HG03095 (cell line): Measurements from ENCODE around the gene PROC.
"Not testable (repeated sequence)": the region's sequence is repeated elsewhere in the genome, so short reads cannot be mapped to it uniquely, and the experiment has no call there.

ENCODE experiments used
- ATAC-seq: cut with Tn5 transposase; IDR thresholded peaks from one replicate; pipeline ENCODE4 v1.9.1; 2021; ENCODE audit warnings: moderate library complexity; ENCODE audit not compliant: unreplicated experiment

PROC gene

DNA sequence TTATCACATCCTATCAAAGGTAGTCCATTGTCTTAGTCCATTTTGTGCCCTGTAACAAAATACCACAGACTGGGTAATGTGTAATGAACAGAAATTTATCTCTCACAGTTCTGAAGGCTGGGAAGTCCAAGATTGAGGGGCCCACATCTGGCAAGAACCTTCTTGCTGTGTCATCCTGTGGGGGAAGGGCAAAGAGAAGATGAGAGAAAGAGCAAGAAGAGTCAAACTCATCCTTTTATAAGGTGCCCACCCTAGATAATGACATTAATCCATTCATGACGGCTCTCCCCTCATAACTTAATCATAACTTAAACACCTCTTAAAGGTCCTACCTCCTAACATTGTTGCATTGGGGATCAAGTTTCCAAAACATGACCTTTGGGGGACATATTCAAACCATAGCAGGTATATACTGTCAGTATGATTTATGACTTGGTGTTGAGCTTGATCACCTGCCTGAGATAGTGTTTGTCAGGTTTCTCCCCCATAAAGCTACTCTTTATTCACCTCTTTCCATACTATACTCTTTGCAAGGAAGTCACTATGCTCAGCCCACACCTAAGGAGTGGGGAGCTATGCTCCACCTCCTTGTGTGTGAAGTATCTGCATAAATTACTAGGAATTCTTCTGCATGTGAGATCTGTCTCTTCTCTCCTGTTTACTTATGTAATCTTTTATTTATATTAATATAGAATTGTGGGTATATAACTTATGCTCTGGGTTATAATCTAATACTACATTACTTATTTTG, 25.2 kb upstream of the PROC start:
- no peak for ATAC-seq

DNA sequence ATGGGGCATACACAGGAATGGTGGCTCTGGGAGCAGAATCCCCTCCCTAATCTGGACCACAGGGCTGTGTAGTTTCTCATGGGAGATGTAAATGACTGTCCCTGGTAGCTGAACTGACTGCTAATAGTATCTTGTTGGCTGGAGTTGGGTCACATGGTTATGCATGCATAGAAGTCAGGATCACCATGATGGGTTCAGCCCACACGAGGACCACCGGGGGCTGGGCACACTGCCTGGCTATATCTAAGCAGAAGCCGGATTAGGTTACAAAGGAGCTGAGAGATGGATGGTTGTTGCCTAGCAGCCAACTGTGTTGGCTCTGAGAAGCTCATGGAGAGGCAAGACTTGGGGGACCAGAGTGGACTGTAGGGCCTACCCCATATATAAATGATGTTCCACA, 23.7 kb upstream of the PROC start:
- no peak for ATAC-seq

DNA sequence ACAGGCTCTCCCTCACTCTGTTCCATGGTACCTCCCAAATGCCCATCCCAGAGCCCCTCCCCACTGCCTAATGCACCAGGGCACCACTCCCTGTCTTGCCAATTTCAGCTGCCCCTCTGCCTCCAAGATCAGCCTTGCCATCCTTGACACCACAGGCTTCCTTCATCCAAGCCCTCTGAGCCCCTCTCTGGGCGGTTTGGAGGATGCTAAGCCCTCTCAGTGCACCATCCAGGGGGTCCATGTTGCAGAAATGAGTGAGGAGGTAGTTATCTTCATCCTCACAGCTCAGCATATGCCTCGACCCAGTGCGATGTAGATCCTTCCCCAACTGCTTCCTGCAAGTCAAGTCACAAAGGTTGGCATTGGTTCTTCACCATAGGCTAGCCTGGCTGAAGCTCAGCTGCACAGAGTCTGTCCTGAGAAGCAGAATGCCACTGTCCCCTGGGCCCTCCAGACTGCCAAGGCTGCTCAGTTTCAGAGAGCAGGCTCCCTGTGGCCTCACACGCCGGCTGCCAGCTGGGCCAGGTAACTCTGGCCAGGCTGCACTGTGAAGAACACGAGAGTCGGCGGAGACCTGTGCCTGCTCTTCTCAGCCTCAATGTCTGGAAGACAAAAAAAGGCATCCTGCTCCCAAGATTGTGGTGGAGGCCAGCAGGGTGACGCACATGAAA, 20.5 kb upstream of the PROC start:
- ATAC-seq = no peak

DNA sequence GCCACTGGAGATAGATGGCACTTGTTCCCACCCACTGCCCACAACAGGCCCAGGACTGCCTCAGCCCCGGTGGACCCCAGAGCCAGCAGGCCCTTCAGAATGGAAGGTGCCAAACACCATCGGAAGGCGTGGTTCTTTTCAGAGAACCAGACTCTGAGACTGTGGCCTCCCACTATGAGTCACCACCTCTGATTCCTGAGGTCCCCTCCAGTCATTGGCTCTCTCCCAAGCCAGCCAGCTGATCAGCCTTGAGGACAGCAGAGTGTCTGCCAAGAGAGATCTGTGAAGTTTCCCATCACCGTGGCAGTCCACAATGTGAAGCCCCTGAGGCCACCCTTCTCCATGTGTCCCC, 20.0 kb upstream of the PROC start:
- peak; percentile 93 for ATAC-seq

DNA sequence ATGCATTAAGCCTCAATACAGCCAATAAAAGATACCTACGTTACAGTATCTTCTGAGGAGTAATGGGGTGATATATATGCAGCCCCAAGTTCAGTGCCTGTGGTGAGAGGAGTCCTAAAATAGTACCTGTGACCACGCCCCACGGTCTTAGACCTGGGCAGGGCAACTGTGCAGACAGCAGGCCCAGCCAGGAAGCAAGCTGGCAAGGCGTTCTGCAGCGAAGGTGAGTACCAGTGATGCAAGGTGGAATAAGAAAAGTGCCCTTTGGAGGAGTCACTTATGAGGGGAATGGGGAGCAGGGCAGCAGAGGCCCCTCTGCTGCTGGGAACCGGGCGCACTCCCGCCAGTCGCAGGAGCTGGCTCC, 17.7 kb upstream of the PROC start:
- no peak for ATAC-seq

DNA sequence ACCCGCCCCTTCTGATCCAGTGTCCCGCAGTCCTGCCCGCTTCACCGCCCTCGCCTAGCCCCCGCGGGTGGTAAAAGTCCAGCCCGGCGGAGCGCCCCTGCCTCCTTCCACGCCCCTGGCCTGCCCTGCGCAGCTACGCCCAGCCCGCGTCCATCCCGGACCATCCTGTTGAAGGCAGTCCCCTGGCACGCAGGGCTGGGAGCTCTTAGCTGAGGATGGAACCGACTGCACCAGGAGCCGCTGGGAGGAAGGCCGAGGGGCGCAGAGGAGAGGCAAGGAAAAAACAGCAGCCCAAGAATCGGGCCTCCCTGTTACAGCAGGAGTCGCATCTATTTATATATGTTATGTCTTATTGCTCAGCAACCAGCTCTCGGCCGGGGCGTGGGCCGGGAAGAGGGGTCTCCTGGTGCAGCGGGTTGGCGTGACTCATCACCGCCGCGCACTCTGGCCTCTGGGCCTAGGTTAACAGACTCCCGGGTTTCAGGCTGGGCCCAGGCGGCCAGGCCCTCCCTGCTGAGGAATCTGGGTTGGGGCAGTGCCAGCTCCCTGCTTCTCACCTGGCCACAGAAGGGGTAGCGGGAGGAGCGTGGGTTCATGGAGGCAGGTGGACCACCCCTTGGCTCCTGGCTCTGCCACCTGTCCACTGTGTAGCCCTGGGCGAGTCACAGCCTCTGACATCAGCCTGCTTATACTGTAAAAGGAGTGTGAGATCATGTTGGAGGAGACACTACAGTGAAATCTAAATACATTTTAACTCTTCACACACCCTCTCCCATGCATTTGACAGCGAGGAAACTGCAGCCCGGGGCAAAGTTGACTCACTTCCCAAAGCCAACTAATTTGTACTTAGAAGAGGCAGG, 17.1 kb upstream of the PROC start:
- no peak for ATAC-seq

DNA sequence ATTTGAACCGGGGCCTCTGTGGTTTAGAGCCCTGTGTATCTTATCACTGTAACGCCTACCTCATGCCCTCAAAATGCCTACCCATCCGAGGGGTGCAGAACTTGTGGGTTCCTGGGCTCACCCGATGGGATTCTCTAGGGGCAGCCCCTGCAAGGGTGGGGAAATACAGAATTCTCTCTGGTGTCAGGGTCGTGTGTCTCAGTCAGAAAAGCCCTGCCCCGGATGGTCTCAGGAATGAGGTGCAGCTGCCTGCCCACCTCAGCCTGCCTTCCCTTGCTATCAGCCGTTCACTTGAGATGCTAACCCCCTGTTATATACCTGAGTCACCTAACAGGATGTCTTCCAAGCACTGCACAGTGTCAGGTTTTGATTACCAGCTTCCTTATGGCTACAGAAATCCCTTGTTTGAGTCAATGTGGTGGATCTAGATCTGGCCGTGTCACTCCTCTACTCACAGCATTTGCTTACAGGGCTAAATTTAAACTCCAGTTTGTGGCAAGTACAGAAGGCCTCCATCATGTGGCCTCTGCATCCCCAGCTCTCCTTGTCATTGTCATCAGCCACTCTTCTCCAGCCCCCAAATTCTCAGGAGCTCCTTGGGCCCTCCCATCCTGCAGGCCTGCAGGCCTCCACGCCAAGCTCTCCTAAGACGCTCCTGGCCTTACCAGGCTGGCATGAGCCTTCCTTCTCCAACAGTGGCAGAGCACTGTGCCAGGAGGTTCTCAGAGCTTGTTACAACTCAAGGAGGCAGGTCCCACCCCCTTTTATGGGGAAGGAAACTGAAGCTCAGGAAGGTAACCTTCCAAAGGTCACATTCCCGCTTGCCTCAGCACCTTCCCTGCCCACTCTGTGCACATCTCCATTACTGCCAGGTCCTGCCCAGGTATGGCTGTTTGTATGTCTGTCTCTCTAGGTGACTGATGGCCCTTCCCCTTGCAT, 16.2 kb upstream of the PROC start:
- no peak for ATAC-seq

DNA sequence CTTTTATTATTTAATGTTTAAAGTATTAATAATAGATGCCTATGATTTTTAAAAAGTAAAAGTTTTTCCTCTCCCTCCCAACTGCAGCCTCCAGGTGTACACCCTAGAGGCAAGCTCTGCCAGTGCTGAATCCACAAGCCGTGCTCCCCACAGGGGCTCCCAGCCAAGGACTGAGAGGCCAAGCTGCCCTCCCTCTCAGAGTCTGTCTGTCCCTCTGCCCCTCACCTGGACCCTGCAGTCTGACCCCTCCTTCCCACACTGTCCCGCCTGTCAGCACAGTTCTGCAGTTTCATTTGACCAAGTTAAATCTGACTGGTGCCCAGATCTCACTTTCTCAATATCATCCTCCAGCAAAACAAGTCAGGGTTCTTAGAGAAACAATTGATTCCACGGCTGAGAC, 14.8 kb upstream of the PROC start:
- no peak for ATAC-seq

DNA sequence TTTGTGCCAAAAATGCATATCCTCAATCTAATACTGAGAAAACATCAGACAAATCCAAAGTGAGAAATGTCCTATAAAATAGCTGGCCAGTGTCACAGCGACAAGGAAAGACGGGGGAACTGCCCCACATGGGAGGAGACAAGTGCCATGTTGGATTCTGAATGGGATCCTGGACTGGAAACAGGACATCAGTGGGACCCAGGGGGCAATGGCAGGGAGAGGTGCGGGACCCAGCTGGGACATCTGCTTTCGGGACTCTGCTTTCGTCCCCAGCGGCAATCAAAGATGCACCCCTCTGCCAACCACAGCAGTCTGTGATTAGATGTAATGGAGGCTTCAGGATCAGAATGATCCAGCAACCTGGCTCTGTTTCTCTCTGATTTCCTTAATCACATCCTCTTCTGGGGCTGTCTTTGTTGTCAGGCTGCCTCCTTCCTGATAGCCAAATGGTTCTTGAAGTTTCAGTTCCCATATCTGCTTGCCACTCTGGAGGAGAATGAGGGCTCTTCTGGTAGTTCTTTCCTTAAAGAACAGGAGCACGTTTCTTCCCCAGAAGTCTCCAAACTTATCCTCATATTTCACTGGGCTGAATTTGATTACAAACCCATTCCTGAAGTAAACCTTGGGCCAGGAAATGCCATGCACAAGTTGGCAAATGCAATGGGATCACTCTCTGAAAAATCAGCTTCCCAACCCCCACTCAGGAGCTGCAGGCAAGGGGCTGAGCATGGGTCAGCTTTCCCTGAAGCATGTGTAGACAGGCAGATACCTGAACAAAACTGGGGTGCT, 13.6 kb upstream of the PROC start:
- ATAC-seq = no peak

DNA sequence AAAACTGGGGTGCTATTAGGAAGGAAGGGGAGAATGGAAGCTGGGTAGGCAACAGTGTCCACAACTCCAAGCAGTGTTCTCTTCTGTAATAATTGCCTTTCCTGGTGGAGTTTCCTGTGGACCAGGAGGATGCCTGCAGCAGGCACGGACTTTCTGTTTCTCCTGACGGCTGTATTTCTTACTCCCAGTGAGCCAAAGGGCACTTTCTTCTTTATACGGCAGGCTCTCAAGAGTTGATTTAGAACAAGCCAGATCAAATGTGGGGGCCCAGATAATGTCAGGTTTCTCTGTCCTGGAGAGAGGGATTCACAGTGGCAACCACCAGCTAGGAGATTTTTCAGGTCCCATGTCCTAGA, 13.0 kb upstream of the PROC start:
- no peak for ATAC-seq

DNA sequence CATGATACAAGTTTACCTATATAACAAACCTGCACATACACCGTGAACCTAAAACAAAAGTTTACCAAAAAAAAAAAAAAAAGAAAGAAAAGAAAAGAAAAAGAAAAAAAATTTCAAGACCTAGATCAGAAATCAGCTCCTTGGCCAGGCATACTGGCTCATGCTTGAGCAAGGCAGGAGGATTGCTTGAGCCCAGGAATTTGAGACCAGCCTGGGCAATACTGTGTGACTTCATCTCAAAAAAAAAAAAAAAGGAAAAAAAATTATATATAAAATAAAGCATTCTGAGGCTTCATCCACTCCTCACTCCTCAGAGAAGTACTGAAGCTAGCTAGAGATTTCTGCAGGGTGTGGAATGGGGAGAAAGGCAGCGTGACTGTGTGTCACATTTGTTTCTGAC, 11.8 kb upstream of the PROC start:
- no peak for ATAC-seq

DNA sequence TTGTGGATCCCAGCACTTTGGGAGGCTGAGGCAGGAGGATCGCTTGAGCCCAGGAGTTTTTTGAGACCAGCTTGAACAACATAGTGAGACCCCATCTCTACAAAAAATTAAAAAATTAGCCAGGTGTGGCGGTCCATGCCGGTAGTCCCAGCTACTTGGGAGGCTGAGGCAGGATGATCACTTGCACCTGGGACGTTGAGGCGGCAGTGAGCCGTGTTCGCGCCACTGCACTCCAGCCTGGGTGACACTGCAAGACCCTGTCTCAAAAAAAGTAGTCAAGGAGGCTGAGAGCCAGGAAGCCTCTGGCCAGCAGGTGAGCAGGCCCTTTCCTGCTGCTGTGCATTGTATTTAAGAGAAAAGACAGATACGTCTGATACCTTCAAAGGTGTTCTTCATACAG, 11.1 kb upstream of the PROC start:
- ATAC-seq = no peak

DNA sequence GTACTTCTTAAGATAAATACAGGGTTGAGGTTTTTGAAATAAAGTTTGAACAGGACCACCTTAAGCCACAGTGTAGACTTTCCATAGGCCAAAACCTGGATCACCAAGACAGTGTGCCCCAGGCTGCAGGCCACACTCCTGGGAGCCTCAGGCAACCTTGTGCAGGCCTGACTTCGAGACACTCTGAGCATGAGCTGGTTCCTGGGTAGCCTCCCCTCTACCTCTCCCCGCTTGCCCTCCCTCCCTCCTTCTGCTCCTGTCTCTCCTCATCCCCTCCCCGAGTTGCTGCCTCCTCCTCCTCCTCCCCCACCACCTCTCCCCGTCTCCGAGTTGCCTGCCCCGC, 10.6 kb upstream of the PROC start:
- ATAC-seq = peak; percentile 22

DNA sequence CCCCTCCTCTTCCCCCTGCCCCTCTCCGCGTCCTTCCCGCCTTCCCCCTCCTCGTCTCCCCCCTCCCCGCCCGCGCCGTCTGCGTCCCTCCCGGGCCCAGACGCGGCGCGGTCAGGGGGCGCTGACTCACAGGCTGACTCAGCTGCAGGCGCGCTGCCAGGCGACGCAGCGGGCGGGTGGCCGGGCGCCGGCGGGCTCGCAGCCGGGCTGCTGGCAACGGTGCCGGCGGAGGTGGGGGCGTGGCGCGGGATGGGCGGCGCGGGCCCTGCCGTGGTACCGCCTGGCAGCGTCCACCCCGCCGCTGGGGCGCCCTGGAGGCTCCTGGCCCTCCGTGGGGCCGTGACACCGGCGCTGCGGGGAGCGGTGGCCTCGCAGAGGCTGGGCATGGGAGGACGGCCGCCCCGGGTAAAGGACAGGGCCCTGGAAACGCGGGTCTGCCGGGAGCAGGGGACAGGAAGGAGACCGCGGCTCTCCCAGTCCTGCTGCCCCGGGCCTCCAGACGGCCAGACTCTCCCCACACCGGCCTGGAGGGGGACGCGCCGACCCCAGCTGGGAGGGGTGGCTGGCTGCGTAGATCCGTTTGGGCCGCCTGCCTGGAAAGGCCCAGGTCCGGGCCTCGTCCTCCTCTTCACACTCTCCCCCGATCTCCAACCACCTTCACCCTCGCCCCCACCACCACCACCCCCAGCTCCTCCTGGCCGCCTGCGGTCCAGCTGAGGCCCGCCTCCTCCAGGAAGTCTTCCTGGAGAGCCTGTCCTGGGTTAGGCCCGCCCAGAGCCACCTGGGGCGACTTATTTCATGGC, 10.0 kb upstream of the PROC start:
- peak; percentile 63 for ATAC-seq

DNA sequence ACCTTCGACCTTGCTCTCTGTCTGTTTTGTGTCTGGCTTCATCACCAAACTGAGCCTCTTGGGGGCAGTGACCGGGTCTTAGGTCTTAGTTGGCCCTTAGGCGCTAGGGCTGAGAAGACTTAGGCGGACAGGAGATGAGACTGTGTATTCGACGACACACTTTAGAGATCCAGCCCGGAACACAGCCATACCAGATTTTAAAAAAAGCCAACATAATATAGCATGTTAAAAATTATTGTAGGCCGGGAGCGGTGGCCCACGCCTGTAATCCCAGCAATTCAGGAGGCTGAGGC, 9.5 kb upstream of the PROC start:
- no peak for ATAC-seq

DNA sequence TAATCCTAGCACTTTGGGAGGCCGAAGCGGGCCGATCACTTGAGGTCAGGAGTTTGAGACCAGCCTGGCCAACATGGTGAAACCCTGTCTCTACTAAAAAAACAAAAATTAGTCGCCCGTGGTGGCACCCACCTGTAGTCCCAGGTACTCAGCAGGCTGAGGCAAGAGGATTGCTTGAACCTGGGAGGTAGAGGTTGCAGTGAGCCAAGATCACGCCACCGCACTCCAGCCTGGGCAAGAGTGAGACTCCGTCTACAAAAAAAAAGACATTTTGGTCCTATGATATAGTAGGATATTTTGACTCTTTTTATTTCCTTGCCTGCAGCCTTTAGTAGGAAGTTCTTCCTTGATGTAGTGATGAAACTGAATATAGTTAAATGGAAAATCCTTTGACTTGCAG, 8.5 kb upstream of the PROC start:
- ATAC-seq = not testable (repeated sequence)

DNA sequence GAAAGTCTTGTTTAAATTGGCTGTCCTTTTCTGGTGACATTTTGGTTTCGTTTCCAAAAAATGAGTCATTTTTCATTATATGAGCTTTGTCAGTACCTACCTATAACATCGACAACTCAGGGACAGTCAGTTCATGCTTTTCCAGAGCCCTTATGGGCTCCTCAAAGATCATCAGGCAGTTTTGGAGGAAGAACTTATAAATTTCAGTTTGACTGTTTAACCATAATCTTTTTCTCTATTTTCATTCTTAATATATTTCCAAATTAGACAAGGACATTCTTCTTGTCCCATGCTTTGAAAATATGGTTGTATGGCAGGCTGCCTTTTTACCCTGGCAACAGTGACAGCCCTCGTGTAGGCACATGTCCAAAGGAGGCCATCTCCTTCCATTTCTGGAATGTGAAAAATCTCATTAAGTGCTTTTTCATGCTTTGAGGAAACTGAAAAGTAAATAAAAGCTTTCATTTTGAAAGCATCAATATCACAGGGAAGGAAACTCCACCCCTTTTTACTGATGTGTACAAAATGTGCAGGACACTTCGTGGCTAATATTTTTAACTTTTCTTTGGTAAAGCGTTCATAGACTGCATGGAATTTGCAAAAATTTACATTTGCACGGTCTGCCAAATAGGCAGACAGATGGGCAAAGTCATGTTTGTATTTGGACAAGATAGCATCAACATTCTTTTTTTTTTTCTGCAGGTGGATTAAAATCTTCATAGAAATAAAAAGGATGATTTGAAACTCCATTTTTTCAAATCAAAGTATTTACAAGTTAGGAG, 7.2 kb upstream of the PROC start:
- ATAC-seq = no peak

DNA sequence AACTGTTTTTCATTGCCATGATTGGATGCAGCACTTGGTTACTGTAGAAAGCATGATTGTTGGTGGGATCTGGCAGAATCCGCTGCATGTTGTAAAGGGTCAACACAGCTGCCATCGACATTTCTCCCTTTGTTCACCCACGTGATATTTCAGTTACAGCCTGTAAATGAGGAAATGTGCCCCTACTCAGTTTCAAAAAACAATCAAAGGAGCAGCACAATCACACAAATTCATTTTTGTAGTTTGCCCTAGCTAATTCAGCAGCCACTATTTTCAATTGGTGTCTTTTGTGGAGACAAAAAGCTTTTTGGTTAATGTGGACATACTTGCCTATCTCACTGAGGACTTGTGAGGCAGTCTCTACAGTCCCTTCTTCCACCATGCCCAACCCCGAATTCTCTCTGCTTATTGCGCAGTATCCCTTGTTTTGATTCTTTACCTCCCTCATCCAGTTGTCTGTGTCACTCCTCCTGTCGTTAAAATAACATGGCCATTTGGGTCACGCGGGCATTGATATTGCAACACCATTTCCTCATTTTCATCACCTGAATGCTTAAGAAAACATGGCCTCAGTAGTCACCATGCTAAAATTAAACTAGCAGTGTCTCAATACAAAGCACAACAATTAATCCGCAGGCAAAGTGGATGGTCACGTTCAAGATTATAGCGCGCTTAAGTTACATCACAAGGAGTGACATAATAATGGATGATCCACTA, 6.4 kb upstream of the PROC start:
- ATAC-seq = no peak
